ENCODE results near the gene MACROD1.

MACROD1 gene

GRCh38 chr11:64107303-64107702, 58.6 kb downstream of the MACROD1 start:
- DNase-seq = no peak

DNA sequence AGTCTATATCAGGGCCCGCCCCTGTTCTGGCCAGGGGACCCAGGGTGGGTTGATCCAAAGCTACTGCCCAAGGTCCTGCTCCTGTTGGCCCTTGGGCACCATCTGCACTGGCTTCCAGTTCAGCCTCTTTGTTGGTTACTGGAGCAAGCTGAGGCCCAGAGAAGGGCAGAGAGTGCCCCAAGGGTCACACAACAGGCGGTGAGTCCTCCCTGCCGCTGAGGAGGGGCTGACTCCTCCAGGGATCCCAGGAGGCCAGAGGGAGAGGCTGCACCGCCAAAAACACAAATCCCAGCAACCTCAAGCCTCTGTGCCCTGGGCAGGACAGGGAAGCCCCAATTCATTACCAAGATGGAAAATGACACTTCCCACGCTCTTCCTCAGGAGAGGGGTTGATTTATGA, 61.3 kb downstream of the MACROD1 start:
- no peak for DNase-seq

- no peak for DNase-seq
Observed at GRCh38 chr11:64103277-64103985, 62.5 kb downstream of the MACROD1 start.

- DNase-seq = no peak
Observed at GRCh38 chr11:64102005-64102738, 63.7 kb downstream of the MACROD1 start.

DNA sequence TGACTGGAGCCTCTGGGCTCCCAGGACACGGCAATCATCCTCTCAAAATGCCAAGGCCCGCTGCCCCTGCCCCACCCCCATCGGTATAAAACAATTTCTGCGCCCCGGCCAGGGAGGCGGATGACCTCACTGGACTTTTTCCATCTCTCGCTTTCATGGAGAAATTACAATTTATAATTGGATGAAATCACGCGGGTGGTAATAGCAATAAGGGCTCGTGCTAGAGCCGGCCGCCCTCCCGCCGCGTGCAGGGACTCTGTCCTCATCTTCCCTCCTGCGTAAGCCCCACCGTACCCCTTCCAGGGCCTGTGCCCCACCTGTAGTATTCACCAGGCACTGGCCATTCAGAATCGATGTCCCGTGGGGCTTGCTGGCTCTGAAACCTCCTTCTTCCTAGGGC, 64.5 kb downstream of the MACROD1 start:
- no peak for DNase-seq

- DNase-seq = no peak
Observed at GRCh38 chr11:64100782-64101353, 65.0 kb downstream of the MACROD1 start.

DNA sequence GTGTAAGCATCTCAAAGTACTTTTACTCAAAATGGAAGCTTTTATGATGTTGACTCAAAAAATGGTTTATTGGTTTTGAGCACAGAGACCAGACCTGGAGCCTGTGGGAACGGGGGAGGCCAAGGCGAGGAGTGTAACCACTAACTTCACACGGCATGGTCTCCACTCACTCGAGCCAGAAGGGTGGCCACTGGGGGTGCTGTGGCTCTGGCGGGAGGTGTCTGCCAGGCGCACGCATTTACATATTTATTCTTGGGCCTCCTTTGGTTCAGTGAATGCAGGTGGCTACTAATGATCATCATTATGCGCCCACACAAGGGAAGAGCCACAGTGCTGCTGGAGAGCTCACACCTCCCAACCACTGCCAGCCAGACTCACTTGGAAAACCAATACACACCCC, 65.6 kb downstream of the MACROD1 start:
- no peak for DNase-seq

- DNase-seq = no peak
Observed at GRCh38 chr11:64099436-64099835, 66.5 kb downstream of the MACROD1 start.

- no peak for DNase-seq
Observed at GRCh38 chr11:64098318-64098831, 67.5 kb downstream of the MACROD1 start.

DNA sequence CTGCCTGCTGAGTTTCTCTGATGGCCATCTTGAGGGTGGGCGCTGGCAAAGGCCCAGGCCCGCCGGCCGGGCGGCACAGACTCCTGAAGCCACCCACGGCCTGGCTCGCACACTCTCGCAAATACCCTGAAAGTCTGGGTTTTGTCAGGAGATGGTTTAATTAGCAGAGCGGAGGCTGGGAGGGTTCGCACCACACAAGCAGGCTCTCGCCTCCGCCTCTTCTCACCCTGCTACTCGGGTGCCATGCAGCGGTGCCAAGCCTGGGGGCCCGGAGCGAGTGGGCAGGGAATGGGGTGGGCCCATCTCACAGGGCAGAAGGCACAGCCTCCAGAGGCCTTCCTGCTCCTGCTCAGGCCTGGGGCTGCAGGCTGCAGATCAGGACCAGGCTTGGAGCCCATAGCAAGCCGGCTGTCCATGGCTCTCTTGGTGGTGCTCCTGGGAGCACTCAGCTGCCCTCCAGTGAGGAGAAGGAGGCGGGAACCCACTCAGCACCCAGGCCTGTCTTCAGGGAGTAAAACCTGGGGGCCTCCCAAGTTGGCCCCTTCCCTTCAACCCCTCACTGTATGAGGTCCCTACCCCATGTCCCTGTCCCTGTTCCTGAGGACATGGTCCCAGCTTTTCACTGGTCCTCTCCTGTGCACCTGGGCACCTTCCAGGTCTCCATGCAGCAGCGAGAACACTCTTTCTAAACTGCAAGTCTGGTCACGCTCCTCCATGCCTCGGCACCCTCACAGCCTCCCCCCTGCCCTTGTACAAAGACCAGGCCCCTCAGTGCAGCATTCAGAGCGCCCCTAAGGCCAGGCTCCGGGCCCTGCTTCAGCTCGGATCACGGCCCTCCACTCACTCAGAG, 68.2 kb downstream of the MACROD1 start:
- no peak for DNase-seq

DNA sequence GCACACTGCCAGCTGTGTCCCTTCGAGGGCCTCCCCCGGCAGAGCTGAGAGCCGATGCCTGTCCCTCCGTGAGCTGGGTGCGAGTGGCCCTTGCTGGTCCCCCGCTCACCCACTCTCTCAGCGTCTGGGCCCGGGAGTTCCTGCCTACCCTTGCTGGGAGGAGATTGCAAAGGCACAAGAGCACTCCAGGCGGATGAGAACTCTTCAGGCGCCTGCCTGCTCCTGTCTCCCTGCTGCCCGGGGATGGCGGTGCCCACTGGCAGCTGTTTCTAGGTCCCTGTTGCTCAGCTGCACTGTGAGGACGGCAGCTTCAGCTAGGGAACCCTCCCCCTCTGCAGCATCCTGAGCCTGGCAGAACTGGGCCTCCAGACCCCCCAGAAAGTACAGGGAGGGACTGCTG, 69.1 kb downstream of the MACROD1 start:
- no peak for DNase-seq

DNA sequence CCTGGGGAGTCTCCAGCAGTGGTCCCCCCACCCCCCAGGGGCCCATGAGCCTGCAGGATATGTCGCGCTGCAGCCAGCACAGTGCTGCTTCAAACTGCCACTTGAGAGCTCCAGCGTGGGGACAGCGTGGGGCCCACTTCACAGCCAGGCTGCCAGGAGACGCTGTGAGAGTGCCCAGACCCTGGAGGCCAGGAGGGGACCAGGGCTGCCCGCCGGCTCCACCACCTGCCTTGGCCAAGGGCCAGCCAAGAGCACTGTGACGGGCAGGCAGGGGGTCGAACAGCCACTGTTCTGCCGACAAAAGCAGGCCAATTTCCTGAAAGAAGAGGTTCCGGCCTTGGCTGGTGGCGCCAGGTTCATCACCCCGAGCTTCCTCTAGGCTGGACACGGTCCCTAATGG, 70.0 kb downstream of the MACROD1 start:
- no peak for DNase-seq

- DNase-seq = no peak
Observed at GRCh38 chr11:64095273-64095817, 70.6 kb downstream of the MACROD1 start.

DNA sequence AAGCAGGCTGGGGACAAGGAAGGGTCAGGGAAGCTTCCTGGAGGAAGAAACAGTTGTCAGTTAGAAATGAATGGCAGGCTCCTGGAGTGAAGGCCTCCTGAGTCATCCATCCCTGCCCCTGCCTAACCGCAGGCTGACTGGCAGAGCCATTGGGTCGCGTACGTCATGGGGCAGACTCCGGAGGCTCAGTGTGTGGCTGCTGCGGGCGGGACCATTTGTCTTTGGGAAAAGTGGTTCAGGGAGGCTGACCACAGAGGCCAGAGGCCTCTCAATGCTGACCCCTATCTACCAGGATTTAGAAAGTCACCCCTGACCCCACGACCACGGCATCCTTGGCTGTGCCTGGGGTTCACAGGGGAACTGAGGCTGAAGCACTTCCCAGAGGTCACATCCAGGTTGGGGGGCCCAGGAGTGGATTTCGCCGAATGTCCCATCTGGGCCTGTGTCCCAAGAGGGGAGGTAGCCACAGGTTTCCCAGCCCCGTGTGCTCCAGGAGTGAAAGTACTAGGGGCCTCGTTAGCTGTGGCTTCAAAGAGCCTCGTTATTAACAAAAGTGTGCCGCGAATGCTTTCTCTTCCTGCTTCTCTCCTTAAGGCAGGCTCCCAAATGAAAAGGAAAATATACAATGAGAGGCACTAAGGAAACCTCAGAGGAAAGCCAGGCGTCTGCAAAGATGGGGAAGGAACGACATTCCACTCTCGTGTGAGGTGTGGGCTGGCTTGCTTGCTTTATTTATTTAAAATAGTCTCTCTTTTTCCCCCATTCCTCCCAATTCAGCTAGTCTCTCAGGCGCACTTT, 71.3 kb downstream of the MACROD1 start:
- DNase-seq = peak; percentile 71

DNA sequence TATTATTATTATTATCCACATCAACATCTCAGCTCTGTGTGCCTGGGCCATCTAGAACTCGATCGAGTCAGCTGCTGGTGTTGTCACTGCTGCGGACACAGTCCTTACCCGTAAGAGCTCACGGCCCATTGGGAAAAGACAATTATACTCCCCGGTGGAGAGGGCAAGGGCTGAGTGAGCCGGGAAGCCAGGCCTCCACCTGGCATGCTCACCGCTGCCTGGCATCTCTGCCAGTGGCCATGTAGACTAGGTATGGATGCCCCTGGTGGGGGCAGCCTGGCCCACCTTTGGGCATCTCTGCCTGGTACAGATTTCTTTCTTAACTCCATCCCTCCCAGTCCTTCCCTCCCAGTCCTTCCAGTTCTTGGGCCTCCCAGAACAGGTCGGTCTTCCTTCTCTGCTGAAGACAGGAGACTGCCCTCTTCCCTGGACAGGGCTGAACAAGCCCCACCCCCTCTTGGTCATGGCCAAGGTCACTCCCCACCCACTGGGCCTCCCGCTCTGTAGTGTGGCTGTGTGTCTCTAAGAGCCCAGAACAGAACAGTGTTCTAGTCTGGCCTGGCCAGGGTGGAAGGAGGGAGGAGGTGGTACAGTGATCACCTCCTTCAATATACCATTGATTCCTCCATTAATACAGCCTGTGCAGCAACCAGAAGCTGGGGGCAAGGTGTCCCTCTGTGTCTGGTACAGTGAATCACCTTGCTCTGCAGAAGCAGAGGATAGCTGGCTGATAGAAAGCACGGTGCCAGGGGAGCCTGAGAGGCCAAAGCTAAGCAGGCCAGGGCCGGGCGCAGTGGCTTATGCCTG, 72.5 kb downstream of the MACROD1 start:
- no peak for DNase-seq

- no peak for DNase-seq
Observed at GRCh38 chr11:64092761-64093136, 73.2 kb downstream of the MACROD1 start.

- DNase-seq = no peak
Observed at GRCh38 chr11:64092111-64092760, 73.7 kb downstream of the MACROD1 start.

DNA sequence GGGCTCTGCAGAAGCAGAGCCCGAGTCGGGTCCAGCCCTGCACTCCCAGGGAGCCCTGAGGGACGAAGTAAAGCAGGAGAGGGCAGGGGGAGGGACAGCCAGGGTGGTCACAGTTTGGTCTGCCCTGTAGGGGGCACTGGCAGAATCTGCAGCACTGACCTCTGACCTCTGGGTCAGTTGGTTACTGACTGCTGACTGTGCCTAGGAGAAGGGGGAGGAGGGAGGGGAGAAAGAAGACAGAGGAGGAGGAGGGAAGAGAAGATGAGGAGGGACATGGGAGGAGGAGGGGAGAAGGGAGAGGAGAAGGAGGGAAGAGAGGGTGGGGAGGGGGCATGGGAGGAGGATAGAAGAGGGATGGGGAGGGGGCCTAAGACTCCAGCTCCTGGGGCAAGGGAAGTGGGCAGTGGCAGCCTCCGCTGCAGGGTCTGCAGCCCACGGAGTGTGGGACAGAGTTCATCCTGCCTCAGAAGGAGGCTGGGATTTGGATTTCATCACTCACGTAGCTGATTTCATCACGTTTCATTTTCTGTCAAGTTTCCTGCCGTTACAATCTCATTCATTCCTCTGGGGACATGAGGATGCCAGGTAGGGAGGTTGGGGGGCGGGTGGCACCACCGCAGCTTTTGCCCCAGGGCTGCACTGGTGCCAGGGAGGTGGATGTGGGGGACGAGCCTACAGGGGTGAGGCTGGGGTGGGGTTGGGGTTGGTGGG, 75.0 kb downstream of the MACROD1 start:
- no peak for DNase-seq

DNA sequence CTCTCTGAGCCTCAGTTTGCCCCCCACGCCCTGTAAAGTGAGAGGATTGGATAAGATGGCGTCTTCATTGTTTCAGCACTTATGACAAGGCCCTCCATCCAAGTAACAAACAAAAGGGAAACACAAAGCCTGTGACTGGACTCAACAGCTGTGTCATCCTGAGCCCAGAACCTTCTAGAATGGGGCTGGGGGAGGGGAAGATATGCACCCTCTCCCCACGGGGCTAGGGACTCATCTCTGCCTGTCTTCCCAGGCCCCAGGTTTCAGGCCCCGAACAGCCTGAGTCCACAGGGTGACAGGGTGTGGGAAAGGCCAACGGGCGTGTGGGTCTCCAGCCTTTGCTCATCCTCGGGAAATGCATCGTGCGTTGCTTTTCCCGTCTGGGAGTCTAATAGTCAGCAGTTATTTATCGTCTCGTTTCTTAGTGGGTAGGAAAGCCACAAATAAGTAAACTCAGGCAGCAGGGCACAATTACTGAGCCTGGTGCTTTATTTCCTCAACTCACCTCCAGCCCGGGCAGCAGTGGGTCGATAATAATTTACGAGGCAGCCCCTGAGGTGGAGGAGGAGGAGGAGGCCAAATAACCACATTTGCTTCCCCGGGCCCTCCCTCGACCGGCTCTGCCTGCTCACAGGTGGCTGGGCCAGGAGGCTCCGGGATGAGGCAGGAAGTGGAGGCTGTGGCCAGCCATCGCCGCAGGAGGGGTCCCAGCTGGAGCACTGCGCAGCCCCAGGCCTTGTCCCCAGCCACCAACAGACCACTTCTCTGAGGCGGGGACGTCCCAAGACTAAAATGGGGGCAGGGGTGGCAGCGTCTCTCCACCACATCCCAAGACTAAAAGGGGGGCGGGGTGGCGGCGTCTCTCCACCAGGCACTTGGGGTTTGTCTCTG, 75.8 kb downstream of the MACROD1 start:
- DNase-seq = no peak
